AG10803 (cell line): ENCODE data around the gene PTPRG.

Experiments
- DNase-seq: peaks from one replicate; pipeline ENCODE4 v3.0.0; 2010; ENCODE audit warnings: low read depth
- H3K4me3 ChIP-seq: 2 replicates; pipeline ENCODE4 v1.5.1; 2011; ENCODE audit warnings: mild to moderate bottlenecking, low read length, control low read depth
- CTCF ChIP-seq: conservative IDR thresholded peaks from 2 replicates; pipeline ENCODE4 v1.5.1; 2011; ENCODE audit warnings: mild to moderate bottlenecking, low read length, control low read depth, inconsistent platforms

Gene PTPRG

GRCh38 chr3:61527011-61527410 lies 34.4 kb upstream of the PTPRG start:
- DNase-seq = no peak
- no peak overlapping the region for H3K4me3 ChIP-seq
- no peak for TF ChIP-seq CTCF

- TF ChIP-seq CTCF = peak; percentile 45
- peak; percentile 14 for DNase-seq
- no peak overlapping the region for H3K4me3 ChIP-seq
Observed at GRCh38 chr3:61530355-61530754, 31.0 kb upstream of the PTPRG start.

GRCh38 chr3:61531528-61531927 lies 29.8 kb upstream of the PTPRG start:
- no peak for TF ChIP-seq CTCF
- no peak for DNase-seq
- H3K4me3 ChIP-seq = no peak overlapping the region

GRCh38 chr3:61532739-61533500 lies 28.5 kb upstream of the PTPRG start:
- TF ChIP-seq CTCF = no peak
- H3K4me3 ChIP-seq = no peak overlapping the region

GRCh38 chr3:61535826-61536225 lies 25.5 kb upstream of the PTPRG start:
- no peak for TF ChIP-seq CTCF
- no peak for DNase-seq
- H3K4me3 ChIP-seq = no peak overlapping the region

More at GRCh38 chr3:61532739-61533500, 28.5 kb upstream of the PTPRG start:
- no peak for DNase-seq

GRCh38 chr3:61537366-61537765 lies 24.0 kb upstream of the PTPRG start:
- no peak for DNase-seq
- no peak overlapping the region for H3K4me3 ChIP-seq
- TF ChIP-seq CTCF = no peak

- TF ChIP-seq CTCF = no peak
- H3K4me3 ChIP-seq = no peak overlapping the region
- no peak for DNase-seq
Observed at GRCh38 chr3:61538486-61538885, 22.9 kb upstream of the PTPRG start.
